Measurements from ENCODE around the gene THSD7A. TPM values are rescaled to one million over a fixed set of nuclear protein-coding genes. Genes with fewer than 3 reads are reported as not detected.

Gene THSD7A
- total RNA-seq, 1 experiment from 2014 or later = 0.20 TPM

DNA sequence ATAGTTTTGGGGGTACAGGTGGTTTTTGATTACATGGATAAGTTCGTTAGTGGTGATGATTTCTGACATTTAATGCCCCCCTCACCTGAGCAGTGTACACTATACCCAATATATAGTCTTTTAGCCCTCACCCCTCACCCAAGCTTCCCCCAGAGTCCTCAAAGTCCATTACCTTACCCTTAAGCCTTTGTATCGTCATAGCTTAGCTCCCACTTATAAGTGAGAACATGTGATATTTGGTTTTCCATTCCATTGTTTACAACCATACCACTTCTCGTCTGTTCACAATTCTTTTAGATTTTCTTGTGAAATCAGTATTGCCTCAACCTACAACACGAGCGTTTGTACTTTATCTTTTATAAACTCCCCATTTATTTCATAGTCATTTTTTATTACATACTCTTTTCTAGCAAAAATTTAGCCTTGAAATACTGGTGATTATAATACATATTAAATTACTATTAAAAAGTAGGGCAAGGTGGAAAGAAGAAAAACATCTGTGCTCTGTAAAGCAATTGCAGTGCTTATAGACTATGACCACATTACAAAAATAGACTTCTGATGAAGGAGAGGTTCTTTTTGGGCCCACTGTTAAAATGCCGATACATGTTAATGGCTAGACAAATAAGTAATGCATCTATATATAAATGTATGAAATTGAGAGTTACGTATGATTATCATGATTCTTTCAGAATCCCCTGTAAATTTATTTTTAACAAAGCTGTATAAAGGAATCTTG lies 164.8 kb downstream of the THSD7A start:
- in situ Hi-C loops (cut with HindIII; ENCODE audit: low pct_unique_long_range_greater_than_20kb, low sequenced_read_pairs) = no loop called here
- DNase-seq (ENCODE audit: low read depth) = no peak

DNA sequence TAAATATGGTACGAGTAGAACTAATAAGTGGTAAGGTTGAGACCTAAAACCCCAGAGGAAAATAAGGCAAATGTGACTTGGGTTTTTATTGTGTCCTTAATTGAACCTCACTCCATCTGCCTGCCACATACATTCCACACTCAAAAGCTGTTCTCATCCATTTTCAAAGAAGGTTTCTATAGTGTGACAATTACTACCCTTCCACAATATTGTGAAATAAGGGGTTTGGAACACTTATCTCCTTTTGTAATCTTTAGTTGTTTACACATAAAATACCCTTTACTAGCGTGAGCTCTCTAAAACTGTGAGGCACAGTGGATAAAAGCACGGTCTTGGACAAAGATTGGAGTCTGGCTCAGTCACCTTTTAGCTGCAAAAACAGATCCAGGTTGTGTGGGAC lies 166.6 kb downstream of the THSD7A start:
- in situ Hi-C loops (cut with HindIII; ENCODE audit: low pct_unique_long_range_greater_than_20kb, low sequenced_read_pairs) = no loop called here

DNA sequence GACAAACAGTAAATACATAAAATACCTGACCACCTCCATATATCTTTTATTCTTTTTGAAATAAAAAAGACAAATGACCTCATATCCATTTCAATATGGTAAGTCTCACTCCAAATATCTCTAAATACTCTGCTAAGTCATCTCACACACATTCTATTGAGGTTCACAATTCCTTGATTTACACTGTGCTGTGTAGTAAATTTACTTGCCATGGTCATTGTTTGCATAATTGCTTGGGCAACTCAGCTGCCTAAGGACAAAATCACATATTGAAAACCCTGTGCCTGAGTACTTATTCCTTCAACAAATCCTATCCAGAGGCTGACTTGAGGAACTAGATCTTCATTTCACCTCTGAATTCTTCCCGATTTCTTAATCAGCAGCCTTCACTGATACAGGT lies 176.4 kb downstream of the THSD7A start:
- DNase-seq (ENCODE audit: low read depth) = no peak
- in situ Hi-C loops (cut with HindIII; ENCODE audit: low pct_unique_long_range_greater_than_20kb, low sequenced_read_pairs) = no loop called here

More for the DNA sequence above, 166.6 kb downstream of the THSD7A start:
- DNase-seq (ENCODE audit: low read depth) = no peak

DNA sequence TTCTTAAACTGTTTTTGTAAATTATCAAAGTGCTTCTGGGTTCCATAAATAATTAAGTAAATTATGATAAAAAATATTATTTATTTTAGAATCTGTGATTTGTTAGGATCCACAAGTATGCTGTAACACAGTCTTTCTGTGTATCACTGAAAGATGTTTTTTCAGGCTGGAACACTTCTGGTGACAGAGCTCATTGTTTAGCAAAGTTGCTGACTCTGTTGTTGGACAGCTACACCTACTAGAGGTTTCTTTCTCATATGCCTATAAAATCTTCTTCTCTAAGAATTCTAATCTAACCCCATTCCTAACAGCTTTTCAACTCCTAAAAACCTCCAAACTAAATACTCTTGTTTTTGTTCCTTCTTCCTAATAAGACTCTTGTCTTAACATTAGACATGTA lies 176.8 kb downstream of the THSD7A start:
- in situ Hi-C loops (cut with HindIII; ENCODE audit: low pct_unique_long_range_greater_than_20kb, low sequenced_read_pairs) = no loop called here

DNA sequence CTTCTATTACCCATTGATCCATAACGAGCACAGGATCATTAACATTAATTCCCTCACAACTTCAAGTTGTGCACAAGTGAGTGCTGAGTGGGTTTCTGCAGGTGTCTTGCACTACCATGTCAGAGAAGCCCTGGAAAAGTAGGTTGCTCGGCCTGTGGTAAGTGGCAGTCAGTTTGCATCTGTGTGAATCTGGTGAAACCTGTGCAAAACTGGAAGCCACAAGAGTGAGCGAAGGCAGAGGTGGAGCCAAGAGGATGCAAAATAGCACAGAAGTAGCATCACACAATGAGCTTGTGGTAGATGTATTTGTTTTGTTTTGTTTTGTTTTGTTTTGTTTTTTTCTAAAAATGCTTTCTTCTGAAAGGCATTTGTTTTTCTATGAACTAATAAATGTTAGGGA lies 181.5 kb downstream of the THSD7A start:
- in situ Hi-C loops (cut with HindIII; ENCODE audit: low pct_unique_long_range_greater_than_20kb, low sequenced_read_pairs) = no loop called here
- no peak for DNase-seq (ENCODE audit: low read depth)

More for the DNA sequence above, 176.8 kb downstream of the THSD7A start:
- no peak for DNase-seq (ENCODE audit: low read depth)

DNA sequence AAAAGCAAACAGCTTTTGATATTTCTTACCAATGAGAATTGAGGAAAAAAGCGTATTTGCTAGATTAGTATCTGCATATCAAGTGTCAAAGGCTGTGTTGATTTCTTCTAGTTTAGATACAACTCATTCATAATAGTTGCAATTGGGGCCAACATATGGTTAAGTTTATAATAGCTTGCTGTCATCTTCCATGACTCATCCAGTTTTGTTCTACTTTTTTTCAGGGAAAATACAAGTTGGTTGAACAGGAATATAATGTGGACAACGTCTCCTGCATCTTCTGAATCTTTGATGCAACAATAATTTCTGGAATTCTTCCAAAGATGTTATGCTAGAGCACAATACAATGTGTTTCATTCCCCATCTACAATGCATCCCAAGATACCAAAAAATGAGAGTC lies 182.0 kb downstream of the THSD7A start:
- in situ Hi-C loops (cut with HindIII; ENCODE audit: low pct_unique_long_range_greater_than_20kb, low sequenced_read_pairs) = no loop called here
- no peak for DNase-seq (ENCODE audit: low read depth)

DNA sequence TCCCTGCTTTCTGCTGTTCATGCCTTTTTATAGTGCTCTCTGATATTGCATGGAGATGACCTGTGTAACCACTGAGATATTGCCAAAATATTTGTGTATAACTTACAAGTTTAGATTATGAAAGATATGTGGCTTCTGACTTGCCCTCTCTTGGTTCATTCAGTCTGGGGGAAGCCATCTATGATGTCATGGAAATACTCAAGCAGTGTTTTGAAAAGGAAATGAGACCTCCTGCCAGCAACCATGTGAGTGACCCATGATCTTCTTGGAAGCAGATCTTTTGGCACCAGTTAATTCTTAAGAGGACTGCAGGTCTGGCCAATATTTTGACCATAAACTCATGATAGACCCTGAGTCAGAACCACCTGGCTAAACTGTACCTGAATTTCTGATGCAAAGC lies 183.0 kb downstream of the THSD7A start:
- no peak for DNase-seq (ENCODE audit: low read depth)
- in situ Hi-C loops (cut with HindIII; ENCODE audit: low pct_unique_long_range_greater_than_20kb, low sequenced_read_pairs) = no loop called here

DNA sequence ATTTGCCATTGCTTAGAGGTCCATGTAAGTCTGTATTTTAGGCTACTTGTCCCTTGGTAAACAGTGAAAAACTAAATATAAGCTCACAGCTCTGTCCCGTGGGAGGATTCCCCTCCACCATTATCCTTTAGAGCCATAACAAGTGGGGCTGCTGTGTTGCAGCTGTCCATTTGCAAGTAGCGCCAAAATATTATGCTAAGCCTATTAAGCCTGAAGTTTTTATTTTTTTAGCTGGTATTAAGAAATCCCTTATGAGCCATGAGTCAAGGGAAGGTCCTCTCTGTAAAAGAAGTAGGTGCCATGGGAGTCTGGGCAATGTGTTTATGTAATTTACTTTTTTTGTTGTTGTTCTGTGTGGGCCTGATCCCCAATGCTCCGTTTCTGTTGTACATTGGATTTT lies 183.9 kb downstream of the THSD7A start:
- no peak for DNase-seq (ENCODE audit: low read depth)
- in situ Hi-C loops (cut with HindIII; ENCODE audit: low pct_unique_long_range_greater_than_20kb, low sequenced_read_pairs) = no loop called here

DNA sequence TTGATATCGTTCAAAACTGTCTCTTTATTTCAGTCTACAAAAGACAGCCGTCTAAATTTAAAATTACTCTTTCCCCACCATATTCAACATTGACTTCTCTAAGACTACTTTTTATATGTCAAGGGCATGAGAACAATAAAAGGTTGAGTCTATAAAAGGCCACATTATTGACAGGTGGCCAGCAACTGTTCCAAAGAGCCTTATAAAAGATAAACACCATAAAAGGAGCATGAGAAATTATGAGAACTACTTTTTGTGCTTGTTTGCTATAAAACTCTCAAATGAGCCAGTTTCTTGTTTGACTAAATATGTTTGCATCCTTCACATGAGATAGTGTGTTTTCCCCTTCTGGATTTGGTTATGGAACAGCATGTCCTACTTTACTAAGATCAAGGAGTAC lies 189.2 kb downstream of the THSD7A start:
- in situ Hi-C loops (cut with HindIII; ENCODE audit: low pct_unique_long_range_greater_than_20kb, low sequenced_read_pairs) = no loop called here
- no peak for DNase-seq (ENCODE audit: low read depth)

DNA sequence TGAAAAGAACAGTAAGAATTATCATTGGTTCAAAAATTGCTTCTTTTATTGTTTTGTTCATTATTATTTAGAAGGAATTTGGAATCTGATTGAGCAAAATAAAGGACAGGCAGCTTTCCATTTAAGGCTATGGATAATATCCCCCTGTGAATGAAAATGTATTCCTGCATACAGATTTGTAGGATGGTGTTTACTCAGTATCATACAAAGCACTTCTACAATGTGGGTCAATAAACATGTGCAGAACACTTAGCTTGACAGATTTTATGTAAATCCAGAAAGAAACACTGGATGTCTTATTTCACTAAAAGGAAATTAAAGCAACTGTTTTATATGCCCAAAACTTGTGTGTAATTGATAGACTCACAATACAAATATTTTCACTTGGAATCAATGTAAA lies 189.7 kb downstream of the THSD7A start:
- in situ Hi-C loops (cut with HindIII; ENCODE audit: low pct_unique_long_range_greater_than_20kb, low sequenced_read_pairs) = no loop called here

DNA sequence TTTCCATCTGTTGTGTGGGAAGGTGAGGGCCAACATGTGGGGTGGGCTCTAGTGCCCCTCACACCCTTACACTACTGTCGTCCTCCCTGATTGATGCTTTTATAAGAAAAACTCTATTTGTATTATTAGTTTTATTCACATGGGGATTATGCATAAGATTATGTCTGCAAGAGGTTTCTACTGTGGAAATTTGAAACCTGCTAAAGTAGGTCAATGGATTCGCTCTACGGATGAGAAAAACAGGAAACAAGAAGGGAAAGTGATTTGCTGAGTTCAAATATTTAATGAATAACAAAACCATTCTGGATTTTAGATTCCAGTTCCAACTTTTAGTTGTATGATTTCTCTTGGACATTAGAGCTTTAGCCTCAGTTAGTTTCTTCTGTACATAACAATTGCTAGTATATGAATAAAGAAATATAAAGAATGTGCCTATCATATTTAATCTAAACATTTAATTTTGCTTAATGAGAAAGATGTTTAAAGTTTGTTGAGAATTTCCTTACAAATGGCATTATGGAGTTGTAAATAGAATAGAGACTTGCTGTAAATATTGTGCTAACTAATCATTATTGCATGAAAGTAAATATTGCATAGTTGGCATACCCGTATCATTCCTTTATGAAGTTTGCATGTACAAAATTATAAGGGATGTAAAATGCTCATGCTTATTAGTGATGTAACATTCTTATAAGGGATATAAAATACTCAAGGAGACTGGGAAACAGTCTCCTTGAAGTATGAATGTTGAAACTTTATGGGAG lies 193.8 kb downstream of the THSD7A start:
- in situ Hi-C loops (cut with HindIII; ENCODE audit: low pct_unique_long_range_greater_than_20kb, low sequenced_read_pairs) = no loop called here

More for the DNA sequence above, 189.7 kb downstream of the THSD7A start:
- DNase-seq (ENCODE audit: low read depth) = no peak

DNA sequence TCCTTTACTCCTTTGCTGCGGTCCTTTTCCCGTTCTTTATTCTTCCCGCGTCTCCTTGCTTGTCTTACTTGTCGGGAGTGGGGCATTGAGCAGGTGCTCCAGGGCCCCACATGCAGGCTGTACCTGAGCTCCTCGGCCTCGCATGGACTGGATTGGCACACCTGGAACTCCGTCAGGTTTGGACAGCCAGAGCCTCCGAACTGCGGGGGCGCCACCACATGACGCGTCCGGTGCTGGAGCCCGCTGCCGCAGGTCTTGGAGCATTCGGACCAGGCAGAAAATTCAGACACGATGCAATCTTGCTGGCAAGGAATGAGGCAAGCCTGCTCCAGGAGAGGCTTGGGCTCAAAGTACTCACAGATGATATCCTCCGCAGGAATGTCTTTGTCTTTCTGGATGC lies 195.7 kb downstream of the THSD7A start:
- no peak for DNase-seq (ENCODE audit: low read depth)
- in situ Hi-C loops (cut with HindIII; ENCODE audit: low pct_unique_long_range_greater_than_20kb, low sequenced_read_pairs) = no loop called here

More for the DNA sequence above, 193.8 kb downstream of the THSD7A start:
- no peak for DNase-seq (ENCODE audit: low read depth)

DNA sequence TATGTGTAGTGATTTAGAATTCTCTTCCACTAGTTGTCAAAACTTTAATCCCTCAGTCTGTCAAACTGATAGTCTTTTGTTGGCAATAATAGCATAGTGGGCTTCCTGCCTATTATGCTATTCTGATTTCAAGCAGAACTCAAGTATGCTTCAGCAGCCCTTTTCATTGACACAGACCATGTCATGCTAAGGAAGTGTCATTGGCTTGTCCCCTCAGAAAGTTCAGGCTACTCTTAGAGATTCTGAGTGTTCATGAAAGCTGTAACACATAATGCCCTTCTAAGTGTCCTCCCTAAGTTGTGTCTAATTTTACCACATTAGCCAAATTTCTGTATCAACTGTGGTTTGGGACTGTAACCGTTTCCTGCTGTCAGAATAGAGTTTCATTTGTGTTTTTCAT lies 198.7 kb downstream of the THSD7A start:
- in situ Hi-C loops (cut with HindIII; ENCODE audit: low pct_unique_long_range_greater_than_20kb, low sequenced_read_pairs) = no loop called here
- no peak for DNase-seq (ENCODE audit: low read depth)

DNA sequence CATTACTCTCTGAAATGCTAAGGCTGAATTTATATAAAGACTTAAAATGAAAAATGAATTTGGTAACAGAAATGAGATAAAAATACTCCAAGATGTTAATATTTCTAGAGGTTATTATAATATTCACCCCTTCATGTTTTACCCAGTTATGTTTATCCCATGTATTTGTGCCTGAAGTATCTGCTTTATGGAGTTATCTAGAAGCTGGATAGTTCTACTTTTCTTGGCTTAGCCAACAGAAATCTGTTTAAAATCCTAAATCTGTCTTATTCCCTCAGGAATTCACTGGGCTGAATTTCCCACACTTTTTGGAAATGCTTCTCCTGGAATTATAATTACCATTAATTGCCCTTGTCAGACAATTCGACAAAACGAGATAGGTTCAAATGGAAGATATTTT lies 201.6 kb downstream of the THSD7A start:
- in situ Hi-C loops (cut with HindIII; ENCODE audit: low pct_unique_long_range_greater_than_20kb, low sequenced_read_pairs) = no loop called here
- no peak for DNase-seq (ENCODE audit: low read depth)

DNA sequence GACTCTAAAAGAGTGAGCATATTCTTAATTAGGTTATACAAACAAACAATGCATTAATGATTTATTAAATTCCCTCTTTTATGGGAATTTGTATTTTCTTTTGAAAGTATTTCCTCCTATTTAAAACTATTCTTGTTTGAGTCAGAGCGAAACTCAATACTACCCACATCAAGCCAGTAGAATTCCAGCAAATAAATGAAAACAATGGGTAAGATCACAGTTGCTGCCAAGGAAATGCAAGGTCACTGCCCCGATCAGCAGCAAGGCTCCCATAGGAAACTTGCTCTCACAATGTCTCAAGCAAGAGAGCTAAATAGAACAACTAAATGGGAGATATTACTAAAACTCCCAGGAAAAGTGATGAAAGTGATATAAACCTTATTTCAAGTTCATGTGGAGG lies 206.3 kb downstream of the THSD7A start:
- peak; percentile 74 for DNase-seq (ENCODE audit: low read depth)
- in situ Hi-C loops (cut with HindIII; ENCODE audit: low pct_unique_long_range_greater_than_20kb, low sequenced_read_pairs) = no loop called here

DNA sequence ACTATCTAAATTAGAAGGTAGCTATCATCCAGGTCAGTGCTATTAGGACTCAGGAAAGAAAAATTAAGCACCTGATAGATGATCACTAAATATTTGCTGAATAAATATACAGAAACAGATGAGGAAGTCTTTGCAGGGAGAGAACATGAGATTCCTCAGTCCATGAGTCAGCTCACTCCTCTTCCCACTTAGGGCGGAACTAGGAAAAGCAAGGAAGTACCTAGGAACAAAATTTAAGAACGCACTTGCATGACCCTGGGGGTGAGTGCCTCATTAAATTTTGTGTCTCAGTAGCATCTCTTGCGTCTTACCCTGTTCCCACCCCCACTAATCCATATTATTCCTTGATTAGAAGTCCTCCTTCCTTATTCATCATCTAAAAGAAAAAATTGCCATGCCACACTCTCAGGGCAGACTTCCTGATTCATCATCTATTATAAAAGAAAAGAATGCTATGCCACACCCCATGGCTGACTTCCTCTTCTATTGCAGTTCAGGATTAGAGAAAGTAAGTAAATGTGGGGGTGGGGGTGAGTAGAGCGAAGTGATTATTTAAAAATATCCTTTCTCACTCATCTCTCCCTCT lies 208.8 kb downstream of the THSD7A start:
- in situ Hi-C loops (cut with HindIII; ENCODE audit: low pct_unique_long_range_greater_than_20kb, low sequenced_read_pairs) = no loop called here
- DNase-seq (ENCODE audit: low read depth) = peak; percentile 59

DNA sequence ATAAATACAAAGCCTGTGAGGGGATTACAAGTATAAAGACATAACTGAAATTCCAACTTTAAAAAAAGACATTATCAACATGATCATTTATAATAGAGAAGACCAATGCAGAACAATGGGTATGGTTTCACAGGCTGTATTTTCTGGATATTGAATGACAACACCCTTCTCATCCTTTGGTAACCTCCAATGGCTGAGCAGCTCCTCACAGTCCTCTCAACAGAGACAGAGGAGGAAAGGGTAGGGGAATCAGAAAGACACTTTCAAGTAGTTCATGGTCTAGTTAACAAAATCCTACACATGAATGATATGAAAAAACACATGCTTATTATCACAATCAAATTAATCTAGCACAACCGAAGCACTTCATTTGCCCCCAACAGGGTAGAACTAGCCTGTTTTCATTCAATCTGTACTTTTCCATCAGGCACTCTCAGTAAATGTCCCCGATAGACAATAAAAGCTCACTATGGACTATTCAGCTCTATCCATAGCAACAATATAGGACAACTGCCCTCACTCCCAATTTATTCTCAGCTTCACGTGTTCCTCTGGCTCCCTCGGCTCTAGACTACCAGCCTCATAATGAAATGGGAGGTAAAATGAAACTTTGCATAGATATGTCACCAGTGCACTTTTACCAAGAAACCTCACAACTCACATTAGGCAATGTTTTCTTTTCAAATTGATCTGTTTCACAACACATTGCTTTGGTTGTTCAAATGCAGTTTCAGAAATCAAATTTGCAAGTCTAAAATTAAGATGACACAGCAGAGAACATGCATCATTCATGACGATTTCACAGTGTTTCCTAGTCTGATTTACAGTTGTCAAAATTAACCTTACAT lies 211.4 kb downstream of the THSD7A start:
- no peak for DNase-seq (ENCODE audit: low read depth)
- in situ Hi-C loops (cut with HindIII; ENCODE audit: low pct_unique_long_range_greater_than_20kb, low sequenced_read_pairs) = no loop called here

DNA sequence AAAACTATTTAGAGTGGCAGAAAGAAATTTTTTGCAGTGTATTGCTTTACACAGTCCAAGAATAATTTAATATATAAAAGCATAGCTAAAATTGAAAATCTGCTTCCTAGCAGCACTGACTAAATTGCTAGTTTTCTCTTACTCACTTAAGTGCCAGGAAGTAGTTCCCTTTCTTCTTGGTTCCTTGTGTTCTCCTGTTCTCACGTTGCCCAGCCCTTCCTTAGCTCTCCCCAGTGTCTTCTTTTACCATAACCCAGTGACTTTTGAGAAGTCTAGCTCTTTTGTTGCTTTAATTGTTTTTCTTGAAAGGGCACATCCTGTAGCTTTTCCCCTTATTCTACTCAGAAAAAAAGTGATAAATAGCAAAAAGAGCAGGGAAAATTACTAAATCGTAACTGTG lies 215.5 kb downstream of the THSD7A start:
- in situ Hi-C loops (cut with HindIII; ENCODE audit: low pct_unique_long_range_greater_than_20kb, low sequenced_read_pairs) = no loop called here
- DNase-seq (ENCODE audit: low read depth) = no peak

DNA sequence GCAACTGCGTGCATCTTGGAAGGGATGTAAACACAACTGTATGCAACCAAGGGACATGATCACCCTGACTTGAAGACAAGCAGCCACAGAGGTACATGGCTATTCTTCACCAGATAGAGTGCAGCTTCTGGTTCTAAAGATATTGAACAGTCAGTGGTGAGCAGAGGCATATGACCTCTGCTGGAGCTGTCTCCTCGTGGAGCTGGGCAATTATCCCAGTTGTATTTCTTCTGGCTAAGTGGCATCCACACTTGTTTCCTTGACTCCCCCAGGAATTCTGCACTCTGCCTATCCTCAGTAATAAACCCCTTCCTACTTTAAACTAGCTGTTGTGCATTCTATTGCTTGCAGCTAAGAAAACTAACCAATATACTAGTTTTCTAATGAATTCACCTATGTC lies 216.8 kb downstream of the THSD7A start:
- in situ Hi-C loops (cut with HindIII; ENCODE audit: low pct_unique_long_range_greater_than_20kb, low sequenced_read_pairs) = no loop called here
- no peak for DNase-seq (ENCODE audit: low read depth)

Data from Caki2 (cell line).